NK-92 treated with Interleukin-12 subunit alpha and Interleukin-12 subunit beta, amount 100 ng/mL, for 24 hours (cell line): ENCODE measurements around the gene PKN3.
"Not testable (repeated sequence)": the region's sequence is repeated elsewhere in the genome, so short reads cannot be mapped to it uniquely, and the experiment has no call there.

Experiments
- DNase-seq: peaks from one replicate; lab custom pipeline; 2025; lab: John Stamatoyannopoulos, UW

The PKN3 gene

GRCh38 chr9:128702445-128702948 is at the start of gene PKN3:
TSS of gene PKN3 (plus strand) at chr9:128702503. CDS start at chr9:128702916, 413 bp downstream.
- no peak for DNase-seq

DNA sequence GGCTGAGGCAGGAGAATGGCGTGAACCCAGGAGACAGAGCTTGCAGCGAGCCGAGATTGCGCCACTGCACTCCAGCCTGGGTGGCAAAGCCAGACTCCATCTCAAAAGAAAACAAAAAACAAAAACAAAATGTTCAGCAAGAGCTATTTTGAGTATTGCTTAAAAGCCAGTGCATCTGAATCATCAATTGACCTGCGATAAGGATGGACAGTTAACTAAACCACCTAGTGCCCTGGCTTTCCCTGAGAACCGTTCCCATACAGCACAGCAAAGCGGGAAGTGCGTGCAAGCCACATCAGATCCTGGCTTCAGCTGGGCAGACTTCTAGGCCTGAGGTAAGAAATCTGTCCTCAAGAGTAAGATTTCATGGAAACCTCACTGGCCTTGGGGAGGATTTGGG is 48.4 kb upstream of the PKN3 start:
- DNase-seq, result no peak

DNA sequence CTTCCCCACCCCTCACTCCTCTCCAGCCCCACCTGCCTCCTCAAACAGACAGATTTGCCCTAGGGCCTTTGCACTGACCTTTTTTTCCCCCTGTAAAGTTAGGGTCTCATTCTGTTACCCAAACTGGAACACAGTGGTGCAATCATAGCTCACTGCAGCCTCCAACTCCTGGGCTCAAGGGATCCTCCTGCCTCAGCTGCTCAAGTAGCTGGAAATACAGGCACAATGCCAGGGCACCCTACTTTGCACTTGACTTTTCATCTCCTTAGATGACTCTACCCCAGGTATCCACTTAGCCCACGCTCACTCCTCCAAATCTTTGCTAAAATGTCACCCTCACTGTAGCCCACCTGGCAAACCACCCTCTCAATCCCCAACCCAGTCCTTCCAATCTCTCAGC is 47.8 kb upstream of the PKN3 start:
- DNase-seq, result no peak

GRCh38 chr9:128656416-128657343 is 45.6 kb upstream of the PKN3 start, which contains the start of gene DYNC2I2:
TSS of gene DYNC2I2 (minus strand) at chr9:128656847. CDS start at chr9:128656726, 121 bp downstream.
- DNase-seq, result peak; percentile 86

DNA sequence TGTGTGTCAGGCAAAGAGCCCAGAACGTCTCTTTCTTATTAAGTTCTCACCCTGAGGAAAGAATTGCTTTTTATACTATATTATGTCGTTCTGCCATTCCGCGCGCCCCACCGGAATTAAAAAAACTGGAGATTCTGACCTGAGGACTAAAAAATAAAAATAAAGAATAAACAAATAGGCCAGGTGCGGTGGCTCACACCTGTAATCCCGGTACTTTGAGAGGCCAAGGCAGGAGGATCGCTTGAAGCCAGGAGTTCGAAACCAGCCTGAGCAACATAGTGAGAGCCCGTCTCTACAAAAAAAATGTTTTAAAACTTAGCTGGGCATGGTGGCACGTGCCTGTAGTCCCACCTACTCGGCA is 45.0 kb upstream of the PKN3 start:
- DNase-seq, result no peak

GRCh38 chr9:128657796-128658195 is 44.5 kb upstream of the PKN3 start:
- DNase-seq, result no peak

DNA sequence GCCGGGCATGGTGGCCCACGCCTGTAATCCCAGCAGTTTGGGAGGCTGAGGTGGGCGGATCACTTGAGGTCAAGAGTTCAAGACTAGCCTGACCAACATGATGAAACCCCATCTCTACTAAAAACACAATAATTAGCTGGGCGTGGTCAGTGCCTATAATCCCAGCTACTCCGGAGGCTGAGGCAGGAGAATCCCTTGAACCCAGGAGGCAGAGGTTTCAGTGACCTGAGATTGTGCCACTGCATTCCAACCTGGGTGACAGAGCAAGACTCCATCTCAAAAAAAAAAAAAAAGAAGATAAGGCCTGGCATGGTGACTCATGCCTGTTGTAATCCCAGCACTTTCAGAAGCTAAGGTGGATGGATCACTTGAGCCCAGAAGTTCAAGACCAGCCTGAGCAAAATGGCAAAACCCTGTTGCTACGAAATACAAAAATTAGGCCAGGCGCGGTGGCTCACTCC is 35.8 kb upstream of the PKN3 start:
- not testable (repeated sequence) for DNase-seq

- no peak for DNase-seq
Observed at GRCh38 chr9:128669786-128670185, 32.5 kb upstream of the PKN3 start.

- DNase-seq, result no peak
Observed at GRCh38 chr9:128675382-128675781, 26.9 kb upstream of the PKN3 start.

- no peak for DNase-seq
Observed at GRCh38 chr9:128677794-128678193, 24.5 kb upstream of the PKN3 start.

GRCh38 chr9:128683340-128684064 is 18.8 kb upstream of the PKN3 start:
- DNase-seq, result peak; percentile 21

- no peak for DNase-seq
Observed at GRCh38 chr9:128684065-128684324, 18.3 kb upstream of the PKN3 start.

GRCh38 chr9:128684325-128685199 is 17.7 kb upstream of the PKN3 start:
- peak; percentile 76 for DNase-seq

DNA sequence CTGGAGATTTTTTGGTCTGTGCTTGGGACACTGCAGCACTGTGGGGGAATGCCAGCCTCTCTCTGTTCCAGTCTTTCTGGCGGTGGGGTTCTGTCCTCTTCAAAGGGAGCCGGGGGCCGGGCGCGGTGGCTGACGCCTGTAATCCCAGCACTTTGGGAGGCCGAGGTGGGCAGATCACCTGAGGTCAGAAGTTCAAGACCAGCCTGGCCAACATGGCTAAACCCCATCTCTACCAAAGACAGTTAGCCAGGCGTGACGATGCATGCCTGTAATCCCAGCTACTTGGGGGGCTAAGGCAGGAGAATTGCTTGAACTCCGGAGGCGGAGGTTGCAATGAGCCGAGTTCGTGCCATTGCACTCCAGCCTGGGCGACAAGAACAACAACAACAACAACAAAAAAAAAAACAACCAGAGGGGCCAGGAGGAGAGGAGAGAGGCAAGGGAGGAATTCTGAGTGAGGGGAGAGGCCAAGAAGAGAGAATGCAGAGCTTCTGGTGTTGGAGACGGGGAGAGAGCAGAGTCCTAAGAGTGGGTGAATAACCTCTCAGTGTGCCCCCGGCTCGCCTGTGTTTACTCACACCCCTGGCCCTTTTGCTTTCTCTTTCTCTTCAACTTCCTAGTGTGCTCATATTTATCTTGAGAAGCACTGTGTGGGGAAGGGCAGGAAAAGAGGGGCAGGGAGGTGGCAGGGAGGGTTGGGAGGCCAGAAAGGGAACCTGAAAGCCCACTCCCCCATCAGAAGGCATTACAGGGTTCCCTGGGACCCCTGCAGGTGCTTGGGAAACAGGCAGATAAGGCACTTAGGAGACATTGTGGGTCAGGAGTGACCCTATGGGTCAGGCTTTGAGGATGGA is 16.4 kb upstream of the PKN3 start:
- peak; percentile 17 for DNase-seq

- no peak for DNase-seq
Observed at GRCh38 chr9:128687453-128687852, 14.8 kb upstream of the PKN3 start.

DNA sequence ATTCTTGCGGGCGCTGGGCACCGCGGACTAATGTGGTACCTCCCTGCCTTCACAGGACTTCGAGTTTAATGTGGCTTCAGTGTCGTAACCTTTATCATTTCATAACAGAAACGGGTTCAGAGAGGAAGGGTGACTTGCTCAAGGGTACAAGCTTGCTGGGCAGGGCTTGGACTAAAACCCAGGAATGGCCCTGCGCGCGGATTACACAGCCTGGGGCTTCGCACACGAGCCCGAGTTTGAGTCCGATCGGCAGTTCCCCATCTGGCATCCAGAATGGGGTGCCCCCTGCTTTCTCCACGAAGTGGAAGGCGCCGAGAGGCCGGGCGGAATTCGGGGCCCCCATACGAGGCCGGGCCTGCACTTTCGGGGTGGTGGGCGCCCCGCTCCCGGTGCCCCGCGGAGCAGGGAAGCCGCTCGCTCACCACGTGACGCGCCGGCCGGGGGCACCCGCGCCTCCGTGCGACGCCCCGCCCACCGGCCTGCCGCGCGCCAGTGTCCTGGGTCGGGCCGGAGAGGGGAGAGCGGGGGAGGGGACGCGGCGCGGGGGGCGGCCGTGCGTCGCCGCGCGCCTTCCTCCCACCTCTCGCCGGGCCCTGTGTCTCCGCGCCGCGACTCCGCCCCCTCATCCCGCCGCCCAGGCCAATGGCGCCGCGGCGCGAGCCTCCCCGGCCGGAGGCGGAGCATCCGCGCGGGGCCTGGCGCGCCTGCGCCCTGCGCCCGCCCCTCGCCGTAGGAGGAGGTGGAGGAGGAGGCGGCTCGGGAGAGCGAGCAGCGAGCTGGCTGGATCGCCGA is 13.6 kb upstream of the PKN3 start, which contains the start of gene SET:
SET (plus strand) TSS at position 722 of the 792 bp plus-strand sequence. CDS start 361 bp downstream, outside the sequence.
- peak; percentile 86 for DNase-seq

GRCh38 chr9:128689293-128689774 is 13.0 kb upstream of the PKN3 start:
- peak; percentile 61 for DNase-seq

GRCh38 chr9:128689820-128690683 is 12.3 kb upstream of the PKN3 start:
- peak; percentile 18 for DNase-seq

DNA sequence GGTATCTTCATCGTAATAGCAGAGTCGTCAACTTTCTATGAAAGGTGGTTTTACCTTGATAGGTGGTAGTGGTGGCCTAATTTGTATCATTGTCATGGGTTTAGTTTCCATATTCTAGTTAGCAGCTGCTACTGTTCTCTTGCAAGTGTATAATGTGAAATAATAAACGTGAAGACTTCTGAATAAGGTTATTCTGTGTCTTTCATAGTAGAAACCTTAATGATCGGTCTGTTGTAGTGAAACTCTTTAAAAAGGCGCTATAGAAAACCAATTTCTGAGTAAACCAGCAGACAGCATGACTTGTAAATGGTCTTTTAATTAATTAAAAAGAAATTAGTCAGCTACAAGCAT is 11.6 kb upstream of the PKN3 start:
- DNase-seq, result no peak
